IPS-NIHi7 (cell line): ENCODE data around the gene MIGA1.
"Not testable (repeated sequence)": the region's sequence is repeated elsewhere in the genome, so short reads cannot be mapped to it uniquely, and the experiment has no call there.

Experiments used
- DNase-seq: peaks from one replicate; pipeline ENCODE4 v3.0.0; 2012; ENCODE audit warnings: mixed read lengths; ENCODE audit errors: extremely low spot score

MIGA1 gene

DNA sequence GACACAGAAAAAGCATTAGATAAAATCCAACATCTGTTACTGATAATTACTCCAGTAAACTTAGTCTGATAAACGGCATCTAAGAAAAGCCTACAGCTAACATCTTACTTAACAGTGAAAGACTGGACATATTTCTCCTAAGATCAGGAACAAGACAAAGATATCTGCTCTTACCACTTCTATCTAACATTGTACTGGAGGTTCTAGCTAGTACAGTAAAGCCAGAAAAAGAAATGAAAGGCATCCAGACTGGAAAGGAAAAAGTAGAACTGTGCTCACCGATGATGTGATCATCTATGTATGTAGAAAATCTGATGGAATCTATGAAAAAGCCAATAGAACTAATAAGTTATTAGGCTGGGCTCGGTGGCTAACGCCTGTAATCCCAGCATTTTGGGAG is 130.7 kb downstream of the MIGA1 start:
- no peak for DNase-seq

- not testable (repeated sequence) for DNase-seq
These were observed 139.5 kb downstream of the MIGA1 start for GRCh38 chr1:77918918-77919317.

GRCh38 chr1:77925518-77925917 is 146.1 kb downstream of the MIGA1 start:
- DNase-seq: no peak

GRCh38 chr1:77925956-77926355 is 146.5 kb downstream of the MIGA1 start:
- DNase-seq: no peak

DNA sequence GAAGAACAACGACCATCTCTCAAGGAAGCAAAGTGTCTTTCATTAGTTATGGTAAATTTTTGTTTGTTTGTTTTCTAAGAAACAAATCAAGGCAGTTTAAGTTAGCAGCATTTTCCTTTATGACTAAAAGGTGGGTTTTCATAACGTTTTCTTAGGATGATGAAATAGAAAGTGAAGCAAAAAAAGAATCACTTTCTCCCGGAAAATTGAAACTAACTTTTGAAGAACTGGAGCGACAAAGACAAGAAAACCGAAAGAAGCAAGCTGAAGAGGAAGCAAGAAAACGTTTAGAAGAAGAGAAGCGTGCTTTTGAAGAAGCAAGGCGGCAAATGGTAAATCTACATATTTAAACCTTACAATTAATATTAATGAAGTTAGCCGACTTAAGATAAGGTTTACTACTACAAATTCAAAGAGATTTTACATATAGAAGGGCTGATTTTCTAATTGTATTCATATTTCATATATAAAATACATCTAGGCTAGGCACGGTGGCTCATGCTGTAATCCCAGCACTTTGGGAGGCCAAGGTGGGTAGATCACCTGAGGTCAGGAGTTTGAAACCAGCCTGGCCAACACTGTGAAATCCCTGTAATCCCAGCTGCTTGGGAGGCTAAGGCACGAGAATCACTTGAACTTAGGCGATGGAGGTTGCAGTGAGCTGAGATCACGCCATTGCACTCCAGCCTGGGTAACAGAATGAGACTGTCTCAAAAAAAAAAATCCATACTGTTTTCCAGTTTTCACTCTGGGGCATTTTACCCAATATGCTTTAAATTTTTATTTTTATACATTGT is 147.3 kb downstream of the MIGA1 start:
- no peak for DNase-seq

GRCh38 chr1:77927414-77927813 is 148.0 kb downstream of the MIGA1 start:
- DNase-seq: no peak
